K562 (cell line): ENCODE measurements around the gene JUN. TPM values are rescaled to one million over a fixed set of nuclear protein-coding genes. Genes with fewer than 3 reads are reported as not detected.

ENCODE experiments used
- ATAC-seq: fragments of 200-7000 bp; cut with Tn5 transposase; 3 replicates; pipeline ENCODE4 v1.9.1; 2020; ENCODE audit warnings: moderate library complexity
- BruUV-seq: library from RNA; stranded (reverse); fragments of 400-500 nt; replicated peaks from 2 replicates; lab custom pipeline; 2021; lab: Mats Ljungman, UMichigan
- CTCF ChIA-PET: fragments of 300-600 bp; formaldehyde crosslinking; extraction: SDS; loops from one replicate; lab custom pipeline; 2021; ENCODE audit warnings: low intra/inter-chr PET ratio; lab: Yijun Ruan, JAX
- POLR2A ChIA-PET: fragments of 300-600, 350-650 bp; sonication (Branson Sonifier 250); formaldehyde crosslinking; extraction: SDS; loops from one replicate; lab custom pipeline; 2021; ENCODE audit warnings: antibody characterized with exemption, inconsistent platforms; lab: Yijun Ruan, JAX
- DNase-seq, 4 experiments: peaks; one replicate each; pipeline versions ENCODE4 v3.0.0 to v3.0.0-alpha.2; 2011 to 2018; ENCODE audit warnings: low spot score in 3 of 4, mixed read lengths in 3 of 4; ENCODE audit errors: extremely low read depth in 1 of 4
- FAIRE-seq: peaks from 2 replicates; lab custom pipeline; 2011; peaks lifted over from hg19 to GRCh38; lab: Jason Lieb, UNC
- H2AFZ ChIP-seq: 2 replicates; pipeline ENCODE4 v1.6.0; 2011; ENCODE audit warnings: low read depth, low read length, control low read depth, inconsistent platforms
- H3K27ac ChIP-seq: fragments of 200-600 bp; 3 replicates; pipeline ENCODE4 v1.8.0; 2011; ENCODE audit warnings: low read depth, mild to moderate bottlenecking, control low read depth, inconsistent platforms, low read length, moderate library complexity, mixed read lengths; ENCODE audit errors: extremely low read depth
- H3K27me3 ChIP-seq, 2 experiments: fragments of 300-600 bp in 1 of 2; 2 replicates in 1 of 2; 3 replicates in 1 of 2; pipeline versions ENCODE4 v1.6.0 to v1.8.0; 2011; ENCODE audit warnings: inconsistent platforms in 2 of 2, low read length in 2 of 2, mild to moderate bottlenecking in 1 of 2, mixed read lengths in 1 of 2, moderate library complexity in 1 of 2; ENCODE audit not compliant: control insufficient read depth in 2 of 2, insufficient read depth in 2 of 2
- H3K36me3 ChIP-seq: fragments of 300-600 bp; 3 replicates; pipeline ENCODE4 v1.8.0; 2011; ENCODE audit warnings: mild to moderate bottlenecking, low read length, inconsistent platforms; ENCODE audit not compliant: control insufficient read depth, insufficient read depth
- H3K4me1 ChIP-seq, 2 experiments: fragments of 200-600 bp in 1 of 2; replicated peaks in 1 of 2; 2 replicates in 1 of 2; 3 replicates in 1 of 2; pipeline versions ENCODE4 v1.5.1 to v1.8.0; 2011; ENCODE audit warnings: inconsistent platforms in 2 of 2, low read length in 2 of 2, mild to moderate bottlenecking in 1 of 2, mixed read lengths in 1 of 2, moderate library complexity in 1 of 2; ENCODE audit not compliant: control insufficient read depth in 2 of 2, insufficient read depth in 2 of 2
- H3K4me2 ChIP-seq: 2 replicates; pipeline ENCODE4 v1.6.1; 2011; ENCODE audit warnings: low read length, control low read depth, inconsistent platforms, mixed read lengths; ENCODE audit not compliant: insufficient read depth
- H3K4me3 ChIP-seq: fragments of 200-600 bp; sonication (generic), shearing (Covaris generic); 2 replicates; pipeline ENCODE4 v1.5.1; 2016; ENCODE audit warnings: control low read depth, inconsistent platforms
- H3K79me2 ChIP-seq: fragments of 200-600 bp; 3 replicates; pipeline ENCODE4 v1.8.0; 2011; ENCODE audit warnings: low read length, inconsistent platforms; ENCODE audit not compliant: control insufficient read depth, insufficient read depth
- H3K9ac ChIP-seq, 2 experiments: 2 replicates each; pipeline versions ENCODE4 v1.6.0 to v1.6.1; 2011; ENCODE audit warnings: low read depth in 2 of 2, low read length in 2 of 2, control low read depth in 1 of 2, inconsistent platforms in 1 of 2, mild to moderate bottlenecking in 1 of 2, mixed read lengths in 1 of 2; ENCODE audit not compliant: insufficient read depth in 1 of 2
- H3K9me1 ChIP-seq: one replicate; pipeline ENCODE4 v1.6.0; 2011; ENCODE audit warnings: inconsistent platforms, mild to moderate bottlenecking, low read length, moderate library complexity; ENCODE audit not compliant: control insufficient read depth, insufficient read depth
- H3K9me3 ChIP-seq: replicated peaks from 2 replicates; pipeline ENCODE4 v1.5.1; 2011; ENCODE audit warnings: low read depth, low read length, inconsistent platforms; ENCODE audit not compliant: control insufficient read depth, insufficient read depth
- H4K20me1 ChIP-seq: replicated peaks from 2 replicates; pipeline ENCODE4 v1.6.1; 2011; ENCODE audit warnings: low read length, inconsistent platforms, mixed read lengths; ENCODE audit not compliant: control insufficient read depth, insufficient read depth
- NR2C1 ChIP-seq, 2 experiments: fragments of 450-650 bp; IDR thresholded peaks; 2 replicates each; pipeline ENCODE4 v1.6.1; 2017; ENCODE audit warnings: mild to moderate bottlenecking in 2 of 2, antibody characterized with exemption in 1 of 2, inconsistent platforms in 1 of 2, missing compliant biosample characterization in 1 of 2, missing genetic modification characterization in 1 of 2
- NR2C2 ChIP-seq, 2 experiments: fragments of 200-800 bp in 1 of 2; sonication (Bioruptor generic) in 1 of 2; sonication (generic) in 1 of 2; formaldehyde crosslinking in 1 of 2; IDR thresholded peaks; 2 replicates each; pipeline versions ENCODE4 v1.6.1 to v1.8.0; 2016 to 2022; ENCODE audit warnings: mild to moderate bottlenecking in 1 of 2, missing compliant biosample characterization in 1 of 2, missing genetic modification characterization in 1 of 2, missing genetic modification reagents in 1 of 2
- TAF15 ChIP-seq: fragments of 200-400 bp; formaldehyde crosslinking; IDR thresholded peaks from 2 replicates; pipeline ENCODE4 v1.6.1; 2017; ENCODE audit warnings: mild to moderate bottlenecking, low read depth, low read length, moderate library complexity
- THAP12 ChIP-seq: fragments of 250-450 bp; sonication (Bioruptor Pico); IDR thresholded peaks from 2 replicates; pipeline ENCODE4 v1.9.0; 2021; ENCODE audit warnings: mild to moderate bottlenecking, inconsistent platforms
- ZNF780A ChIP-seq: fragments of 250-450 bp; sonication (Bioruptor Pico); IDR thresholded peaks from 2 replicates; pipeline ENCODE4 v1.5.0; 2021; ENCODE audit warnings: mild to moderate bottlenecking
- WGBS: fragments of 100-300 bp; shearing (Covaris generic); methylation state at CpG from one replicate; pipeline ENCODE4 v1.1.6; 2016; ENCODE audit warnings: low coverage, mixed read lengths; ENCODE audit not compliant: insufficient coverage; ENCODE audit errors: missing lambda C conversion rate; 5-methylcytosine and 5-hydroxymethylcytosine counted together
- in situ Hi-C: fragments of 300-500 bp; cut with MboI; formaldehyde crosslinking; loops from 4 replicates; pipeline ENCODE4 v1.15.0; 2018; ENCODE audit warnings: inconsistent platforms, mixed read lengths
- intact Hi-C: fragments of 100-400 bp; cut with micrococcal nuclease; formaldehyde crosslinking; loops from 2 replicates; pipeline ENCODE4 v1.14.2; 2022
- polyA plus RNA-seq, 8 experiments: library from polyadenylated mRNA; depleted of rRNA in 4 of 8; stranded (reverse) in 5 of 8; unstranded in 3 of 8; fragments of >200 nt; fragmentation: Nextera tagmentation in 2 of 8; fragmentation: Illumina TruSeq in 1 of 8; extraction: Ambion mirVana in 2 of 8; extraction: Trizol in 1 of 8; gene quantifications; 2 replicates each; pipeline versions ENCODE4 v1.2.1 to v1.2.3, GENCODE V29; 2011 to 2014; ENCODE audit warnings: inconsistent platforms in 1 of 8, missing spikeins in 1 of 8
- total RNA-seq, 7 experiments: library from RNA; depleted of rRNA in 6 of 7; stranded (reverse); fragments of >200 nt in 6 of 7; fragmentation: Illumina TruSeq in 2 of 7; extraction: Trizol in 2 of 7; gene quantifications; 2 replicates each; pipeline versions ENCODE4 v1.2.1 to v1.2.3, GENCODE V29; 2011 to 2021; ENCODE audit warnings: low replicate concordance in 1 of 7
- TF ChIP-seq, protein P1 (sequence below): fragments of 250-450 bp; sonication (Bioruptor Pico); IDR thresholded peaks from 2 replicates; pipeline ENCODE4 v1.8.0; 2021; ENCODE audit warnings: moderate library complexity, mild to moderate bottlenecking, inconsistent platforms
- TF ChIP-seq, protein P2 (sequence below): sonication (generic); formaldehyde crosslinking; IDR thresholded peaks from 2 replicates; pipeline ENCODE4 v1.4.0; 2020; ENCODE audit warnings: mild to moderate bottlenecking, missing genetic modification reagents

The JUN gene
- total and polyA plus RNA-seq, 9 of the 15 experiments (the other 6 are each of a cell fraction or from before 2014, with no cell fraction given) = 0.32 to 23.4 (median 4.0) TPM

GRCh38 chr1:58802640-58803399, 19.0 kb upstream of the JUN start:
- Histone ChIP-seq H3K9me3 (no peaks in the 10 kb centered on the region), H3K9ac (no peak overlapping the region), H3K79me2 (no peaks in the 10 kb centered on the region), H3K27ac (no peak overlapping the region), H2AFZ (no peak overlapping the region), H3K4me1 (0 out of 5 replicates have a peak, but pooled peaks cover 0 to 3% of the 10 kb centered on the region in 2 experiments), H4K20me1 (no peaks in the 10 kb centered on the region), H3K9me1 (no peaks in the 10 kb centered on the region), H3K4me3 (no peak overlapping the region), H3K36me3 (no peaks in the 10 kb centered on the region), H3K4me2 (no peak overlapping the region)
- CTCF ChIA-PET = no interaction called here
- no TSS peak for BruUV-seq
- 21% methylated on average over 5 of the region's 5 CpGs for WGBS
- intact Hi-C loops (no loop called here), in situ Hi-C loops (no loop called here)
- DNase-seq (no peak), ATAC-seq (no peak), FAIRE-seq (no peak)
- TF ChIP-seq NR2C1 (IDR thresholded peaks at IDR 0.05) (no peak), NR2C1 (tag; IDR thresholded peaks at IDR 0.05) (0 out of 2 replicates have a peak, but pooled peaks have one; percentile 11), NR2C2 (CRISPR knock-in tag; IDR thresholded peaks at IDR 0.05) (no peak), NR2C2 (tag; IDR thresholded peaks at IDR 0.05) (0 out of 2 replicates have a peak, but pooled peaks have one; percentile 37), ZNF780A (CRISPR knock-in tag) (no peak), TAF15 (no peak), THAP12 (no peak)
- TF ChIP-seq, protein P1, sequence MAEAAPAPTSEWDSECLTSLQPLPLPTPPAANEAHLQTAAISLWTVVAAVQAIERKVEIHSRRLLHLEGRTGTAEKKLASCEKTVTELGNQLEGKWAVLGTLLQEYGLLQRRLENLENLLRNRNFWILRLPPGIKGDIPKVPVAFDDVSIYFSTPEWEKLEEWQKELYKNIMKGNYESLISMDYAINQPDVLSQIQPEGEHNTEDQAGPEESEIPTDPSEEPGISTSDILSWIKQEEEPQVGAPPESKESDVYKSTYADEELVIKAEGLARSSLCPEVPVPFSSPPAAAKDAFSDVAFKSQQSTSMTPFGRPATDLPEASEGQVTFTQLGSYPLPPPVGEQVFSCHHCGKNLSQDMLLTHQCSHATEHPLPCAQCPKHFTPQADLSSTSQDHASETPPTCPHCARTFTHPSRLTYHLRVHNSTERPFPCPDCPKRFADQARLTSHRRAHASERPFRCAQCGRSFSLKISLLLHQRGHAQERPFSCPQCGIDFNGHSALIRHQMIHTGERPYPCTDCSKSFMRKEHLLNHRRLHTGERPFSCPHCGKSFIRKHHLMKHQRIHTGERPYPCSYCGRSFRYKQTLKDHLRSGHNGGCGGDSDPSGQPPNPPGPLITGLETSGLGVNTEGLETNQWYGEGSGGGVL (CRISPR knock-in tag) = no peak
- TF ChIP-seq, protein P2, sequence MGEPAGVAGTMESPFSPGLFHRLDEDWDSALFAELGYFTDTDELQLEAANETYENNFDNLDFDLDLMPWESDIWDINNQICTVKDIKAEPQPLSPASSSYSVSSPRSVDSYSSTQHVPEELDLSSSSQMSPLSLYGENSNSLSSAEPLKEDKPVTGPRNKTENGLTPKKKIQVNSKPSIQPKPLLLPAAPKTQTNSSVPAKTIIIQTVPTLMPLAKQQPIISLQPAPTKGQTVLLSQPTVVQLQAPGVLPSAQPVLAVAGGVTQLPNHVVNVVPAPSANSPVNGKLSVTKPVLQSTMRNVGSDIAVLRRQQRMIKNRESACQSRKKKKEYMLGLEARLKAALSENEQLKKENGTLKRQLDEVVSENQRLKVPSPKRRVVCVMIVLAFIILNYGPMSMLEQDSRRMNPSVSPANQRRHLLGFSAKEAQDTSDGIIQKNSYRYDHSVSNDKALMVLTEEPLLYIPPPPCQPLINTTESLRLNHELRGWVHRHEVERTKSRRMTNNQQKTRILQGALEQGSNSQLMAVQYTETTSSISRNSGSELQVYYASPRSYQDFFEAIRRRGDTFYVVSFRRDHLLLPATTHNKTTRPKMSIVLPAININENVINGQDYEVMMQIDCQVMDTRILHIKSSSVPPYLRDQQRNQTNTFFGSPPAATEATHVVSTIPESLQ (CRISPR knock-in tag) = no peak
- TF ChIP-seq, all 486 proteins: peak for 2
- POLR2A ChIA-PET = interaction anchor here (0.6 to 1.3 kb wide), 3 partner anchors 18 to 865 kb away, joined by 3 to 4 read pairs (median 3); partner anchors contain the start of gene JUN
- no peaks in the 10 kb centered on the region for H3K27me3 ChIP-seq
